RWPE1 (cell line): ENCODE measurements around the gene ATP5PF.

Experiments used
- CTCF ChIA-PET: fragments of 350-600 bp; sonication (Branson Sonifier 250); formaldehyde crosslinking; extraction: SDS; loops from one replicate; lab custom pipeline; 2021; lab: Yijun Ruan, JAX
- POLR2A ChIA-PET: fragments of 400-600 bp; formaldehyde crosslinking; extraction: SDS; loops from one replicate; lab custom pipeline; 2020; ENCODE audit warnings: antibody characterized with exemption; ENCODE audit not compliant: low non-redundant PET; lab: Yijun Ruan, JAX
- DNase-seq: peaks from one replicate; pipeline ENCODE4 v3.0.0; 2012; ENCODE audit warnings: low spot score
- H3K27ac ChIP-seq: fragments of 450-650 bp; 2 replicates; pipeline ENCODE4 v1.5.1; 2017
- TF ChIP-seq, protein P1 (sequence below): fragments of 450-650 bp; conservative IDR thresholded peaks from 2 replicates; pipeline ENCODE4 v1.5.1; 2017; ENCODE audit warnings: low read depth, mild to moderate bottlenecking

The ATP5PF gene

DNA sequence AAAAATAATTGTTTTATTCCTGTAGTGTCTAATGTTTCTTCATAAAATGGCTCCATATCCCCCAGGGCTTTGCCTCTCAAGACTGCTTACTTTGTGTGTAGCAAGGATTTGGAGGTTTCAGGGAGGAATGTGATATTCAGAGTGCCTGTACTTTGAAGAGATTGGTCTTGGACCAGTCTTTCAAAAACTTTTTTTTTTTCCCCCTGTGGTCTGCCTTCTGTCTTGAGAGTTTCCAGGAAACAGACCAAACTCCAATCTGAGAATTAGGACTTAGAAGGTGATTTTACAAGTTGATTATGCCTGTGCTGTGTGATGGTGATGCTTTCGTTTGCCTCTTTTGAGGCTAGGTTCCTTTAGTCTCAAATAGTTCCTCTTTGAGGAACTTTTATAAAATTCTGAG is 26.0 kb upstream of the ATP5PF start:
- ChIA-PET POLR2A (no interaction called here), CTCF (interaction anchor here (0.5 kb wide), 1 partner anchor 200 kb away, joined by 3 read pairs; no protein-coding TSS in a partner anchor)
- DNase-seq: no peak
- TF ChIP-seq, protein P1, sequence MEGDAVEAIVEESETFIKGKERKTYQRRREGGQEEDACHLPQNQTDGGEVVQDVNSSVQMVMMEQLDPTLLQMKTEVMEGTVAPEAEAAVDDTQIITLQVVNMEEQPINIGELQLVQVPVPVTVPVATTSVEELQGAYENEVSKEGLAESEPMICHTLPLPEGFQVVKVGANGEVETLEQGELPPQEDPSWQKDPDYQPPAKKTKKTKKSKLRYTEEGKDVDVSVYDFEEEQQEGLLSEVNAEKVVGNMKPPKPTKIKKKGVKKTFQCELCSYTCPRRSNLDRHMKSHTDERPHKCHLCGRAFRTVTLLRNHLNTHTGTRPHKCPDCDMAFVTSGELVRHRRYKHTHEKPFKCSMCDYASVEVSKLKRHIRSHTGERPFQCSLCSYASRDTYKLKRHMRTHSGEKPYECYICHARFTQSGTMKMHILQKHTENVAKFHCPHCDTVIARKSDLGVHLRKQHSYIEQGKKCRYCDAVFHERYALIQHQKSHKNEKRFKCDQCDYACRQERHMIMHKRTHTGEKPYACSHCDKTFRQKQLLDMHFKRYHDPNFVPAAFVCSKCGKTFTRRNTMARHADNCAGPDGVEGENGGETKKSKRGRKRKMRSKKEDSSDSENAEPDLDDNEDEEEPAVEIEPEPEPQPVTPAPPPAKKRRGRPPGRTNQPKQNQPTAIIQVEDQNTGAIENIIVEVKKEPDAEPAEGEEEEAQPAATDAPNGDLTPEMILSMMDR: no peak
- no peak overlapping the region for H3K27ac ChIP-seq

DNA sequence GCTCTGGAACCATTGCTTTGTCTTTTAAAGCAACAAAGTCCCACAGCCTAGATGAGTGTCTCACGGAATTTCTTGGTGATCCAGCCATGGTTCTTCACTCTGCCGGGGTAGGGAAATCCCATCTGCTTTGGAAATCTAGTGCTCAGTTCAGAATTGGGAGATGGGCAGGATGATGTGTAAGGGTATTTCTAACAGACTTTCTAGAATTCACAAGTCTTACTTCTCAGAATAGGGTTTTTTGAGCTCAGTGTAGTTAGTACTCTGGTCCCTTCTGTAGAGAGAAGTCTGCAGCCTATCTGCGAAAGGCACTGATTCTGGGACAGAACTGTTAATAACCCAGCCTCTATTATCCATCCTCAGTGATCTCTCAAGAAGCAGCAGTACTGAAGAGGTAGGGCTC is 25.4 kb upstream of the ATP5PF start:
- POLR2A ChIA-PET: no interaction called here
- CTCF ChIA-PET: interaction anchor here (0.5 kb wide), 1 partner anchor 201 kb away, joined by 3 read pairs; no protein-coding TSS in a partner anchor
- no peak overlapping the region for H3K27ac ChIP-seq
- DNase-seq: no peak
- TF ChIP-seq, protein P1: no peak

DNA sequence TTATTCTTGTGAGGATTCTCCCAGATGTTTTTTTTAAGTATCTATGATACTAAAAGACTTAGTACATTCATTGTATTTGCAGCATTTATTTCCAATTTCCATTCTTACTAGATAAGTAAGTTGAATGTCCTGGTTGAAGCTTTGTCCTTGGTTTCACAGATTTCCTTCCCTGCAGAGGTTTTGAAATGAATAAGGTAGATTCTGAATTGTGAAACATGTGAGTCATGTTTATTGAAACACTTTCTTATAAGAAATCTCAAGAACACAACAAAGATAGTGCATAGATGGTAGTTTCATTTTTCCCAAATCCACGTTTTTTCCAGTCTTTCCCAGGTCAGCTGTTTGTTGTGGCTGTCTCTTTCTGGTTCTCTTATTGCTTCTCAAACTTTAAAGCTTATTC is 24.9 kb upstream of the ATP5PF start:
- ChIA-PET CTCF (interaction anchor here (0.6 to 1.0 kb wide), 2 partner anchors 9 to 422 kb away, joined by 3 read pairs; no protein-coding TSS in a partner anchor), POLR2A (no interaction called here)
- DNase-seq: no peak
- TF ChIP-seq, protein P1: no peak
- no peak overlapping the region for H3K27ac ChIP-seq

DNA sequence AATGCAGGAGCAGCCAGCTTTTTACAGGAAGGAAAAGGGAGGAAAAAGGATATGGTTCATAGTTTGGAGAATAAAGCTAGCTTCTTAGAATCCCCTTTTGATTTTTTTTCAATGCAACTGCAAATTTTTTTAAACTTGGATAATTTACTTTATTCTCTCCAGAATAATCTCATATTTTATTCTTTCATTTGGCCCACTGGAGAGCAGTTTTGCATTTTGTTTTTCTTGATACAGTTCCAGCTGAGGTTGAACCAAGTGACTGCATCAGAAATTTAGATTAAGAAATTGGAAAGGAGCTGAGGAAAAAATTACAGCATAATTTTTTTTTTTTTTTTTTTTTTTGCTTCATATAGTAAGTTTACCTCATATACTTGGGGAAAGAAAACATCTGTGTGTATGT is 22.8 kb upstream of the ATP5PF start:
- ChIA-PET CTCF (interaction anchor here (0.6 to 0.7 kb wide), 3 partner anchors 24 to 362 kb away, joined by 4 read pairs; no protein-coding TSS in a partner anchor), POLR2A (no interaction called here)
- H3K27ac ChIP-seq: no peak overlapping the region
- no peak for DNase-seq
- TF ChIP-seq, protein P1: no peak

DNA sequence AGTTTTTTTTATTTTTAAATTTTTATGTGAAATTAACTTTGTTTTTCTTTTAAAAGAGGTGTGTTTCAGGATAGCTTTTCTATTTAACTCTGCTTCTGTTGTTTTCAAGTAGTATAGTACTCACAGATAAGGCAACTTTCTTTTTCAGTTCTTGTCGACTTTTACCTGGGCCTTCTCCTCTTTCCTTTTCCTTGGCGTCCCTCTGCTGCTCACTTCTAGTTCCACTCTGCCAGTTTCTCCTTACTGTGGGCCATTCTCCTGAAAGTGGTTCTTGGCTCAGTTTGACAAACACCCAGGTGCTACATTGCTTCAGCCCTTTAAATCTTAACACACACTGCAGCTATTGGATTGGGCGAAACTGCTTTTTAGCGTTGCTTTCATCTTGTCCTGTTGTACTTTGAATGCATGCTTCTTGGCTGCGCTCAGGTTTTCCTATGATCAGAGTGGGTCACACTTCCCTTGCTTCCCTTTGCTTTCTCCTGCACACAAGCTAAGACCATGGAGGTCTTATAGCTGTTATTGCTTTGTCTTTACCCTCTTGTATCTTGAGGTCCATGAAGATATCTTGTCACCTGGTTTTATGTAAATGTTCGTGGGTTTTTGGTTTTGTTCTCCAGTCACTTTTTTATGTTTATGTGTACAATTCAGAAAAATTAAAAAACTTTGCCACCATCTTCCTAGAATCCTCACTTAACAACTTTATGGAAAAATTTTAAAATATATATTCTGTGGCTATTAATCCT is 21.7 kb upstream of the ATP5PF start:
- TF ChIP-seq, protein P1: no peak
- ChIA-PET CTCF (no interaction called here), POLR2A (no interaction called here)
- DNase-seq: no peak
- no peak overlapping the region for H3K27ac ChIP-seq

DNA sequence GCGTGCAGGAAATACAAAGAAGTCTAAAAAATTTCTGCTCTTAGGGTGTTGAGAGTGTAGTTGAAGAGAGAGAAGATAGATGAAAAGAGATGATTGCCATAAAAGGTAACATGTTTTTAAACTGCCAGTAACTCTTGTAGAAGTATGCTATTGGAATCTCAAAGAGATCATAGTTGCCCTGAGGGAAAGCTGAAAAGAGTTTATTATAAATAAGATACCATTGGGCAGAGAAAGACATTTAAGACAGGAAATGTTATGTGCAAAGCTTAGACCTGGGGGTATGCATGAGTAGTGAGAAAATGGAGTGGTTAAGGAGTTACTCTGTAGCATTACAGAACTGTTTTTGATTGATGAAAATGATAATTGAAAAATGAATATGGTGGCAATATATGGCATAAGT is 17.7 kb upstream of the ATP5PF start:
- ChIA-PET POLR2A (no interaction called here), CTCF (interaction anchor here (0.7 kb wide), 1 partner anchor 9 kb away, joined by 4 read pairs; no protein-coding TSS in a partner anchor)
- no peak overlapping the region for H3K27ac ChIP-seq
- DNase-seq: no peak
- TF ChIP-seq, protein P1: no peak
